Hepatocyte (in vitro differentiated cells): ENCODE measurements around the gene USP17L18.
"Not testable (repeated sequence)": the region's sequence is repeated elsewhere in the genome, so short reads cannot be mapped to it uniquely, and the experiment has no call there.

Experiments used
- EZH2 ChIP-seq: fragments of 200-600 bp; sonication (generic); IDR thresholded peaks from 2 replicates; pipeline ENCODE4 v1.6.1; 2016; ENCODE audit warnings: antibody characterized with exemption, mild to moderate bottlenecking, borderline replicate concordance
- EZH2phosphoT487 ChIP-seq: fragments of 200-600 bp; sonication (generic); IDR thresholded peaks from one replicate; pipeline ENCODE4 v1.6.1; 2018; ENCODE audit warnings: antibody characterized with exemption, mild to moderate bottlenecking, low read depth, moderate library complexity; ENCODE audit not compliant: unreplicated experiment, severe bottlenecking
- TF ChIP-seq, protein P1 (sequence below): fragments of 200-600 bp; sonication (generic); IDR thresholded peaks from 2 replicates; pipeline ENCODE4 v1.5.1; 2016; ENCODE audit warnings: antibody characterized with exemption, mild to moderate bottlenecking; ENCODE audit not compliant: poor library complexity

- TF ChIP-seq, protein P1, sequence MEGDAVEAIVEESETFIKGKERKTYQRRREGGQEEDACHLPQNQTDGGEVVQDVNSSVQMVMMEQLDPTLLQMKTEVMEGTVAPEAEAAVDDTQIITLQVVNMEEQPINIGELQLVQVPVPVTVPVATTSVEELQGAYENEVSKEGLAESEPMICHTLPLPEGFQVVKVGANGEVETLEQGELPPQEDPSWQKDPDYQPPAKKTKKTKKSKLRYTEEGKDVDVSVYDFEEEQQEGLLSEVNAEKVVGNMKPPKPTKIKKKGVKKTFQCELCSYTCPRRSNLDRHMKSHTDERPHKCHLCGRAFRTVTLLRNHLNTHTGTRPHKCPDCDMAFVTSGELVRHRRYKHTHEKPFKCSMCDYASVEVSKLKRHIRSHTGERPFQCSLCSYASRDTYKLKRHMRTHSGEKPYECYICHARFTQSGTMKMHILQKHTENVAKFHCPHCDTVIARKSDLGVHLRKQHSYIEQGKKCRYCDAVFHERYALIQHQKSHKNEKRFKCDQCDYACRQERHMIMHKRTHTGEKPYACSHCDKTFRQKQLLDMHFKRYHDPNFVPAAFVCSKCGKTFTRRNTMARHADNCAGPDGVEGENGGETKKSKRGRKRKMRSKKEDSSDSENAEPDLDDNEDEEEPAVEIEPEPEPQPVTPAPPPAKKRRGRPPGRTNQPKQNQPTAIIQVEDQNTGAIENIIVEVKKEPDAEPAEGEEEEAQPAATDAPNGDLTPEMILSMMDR = not testable (repeated sequence)
- not testable (repeated sequence) for TF ChIP-seq EZH2phosphoT487, EZH2
Observed at GRCh38 chr4:9219852-9220251, 28.6 kb upstream of the USP17L18 start, which contains the start of gene USP17L12.
